GM12801 (cell line): ENCODE results near the gene GALNT10.

Experiments used
- TF ChIP-seq, protein P1 (sequence below): IDR thresholded peaks from one replicate; pipeline ENCODE4 v1.5.1; 2011; ENCODE audit warnings: control low read depth; ENCODE audit not compliant: insufficient read length; ENCODE audit errors: extremely low read depth

Gene GALNT10

DNA sequence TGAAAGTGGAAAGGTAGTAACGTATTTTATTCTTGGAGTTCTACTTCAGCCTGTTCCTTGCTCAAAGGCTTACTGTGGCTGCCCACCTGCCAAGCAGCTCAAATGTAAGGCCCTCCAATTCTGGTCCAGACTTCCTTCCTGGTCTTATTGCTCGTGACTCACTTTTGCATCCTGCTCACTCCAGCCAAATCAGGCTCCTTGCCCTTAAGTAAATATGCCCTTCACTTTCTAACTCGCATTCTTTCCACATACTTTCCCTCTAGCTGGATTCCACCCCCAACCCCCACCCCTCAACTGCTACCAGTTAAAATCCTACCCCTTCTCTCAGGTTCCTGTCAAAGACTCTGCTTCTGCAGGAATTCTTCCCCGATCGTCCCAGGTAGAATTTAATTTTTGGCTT is 96.6 kb downstream of the GALNT10 start:
- TF ChIP-seq, protein P1, sequence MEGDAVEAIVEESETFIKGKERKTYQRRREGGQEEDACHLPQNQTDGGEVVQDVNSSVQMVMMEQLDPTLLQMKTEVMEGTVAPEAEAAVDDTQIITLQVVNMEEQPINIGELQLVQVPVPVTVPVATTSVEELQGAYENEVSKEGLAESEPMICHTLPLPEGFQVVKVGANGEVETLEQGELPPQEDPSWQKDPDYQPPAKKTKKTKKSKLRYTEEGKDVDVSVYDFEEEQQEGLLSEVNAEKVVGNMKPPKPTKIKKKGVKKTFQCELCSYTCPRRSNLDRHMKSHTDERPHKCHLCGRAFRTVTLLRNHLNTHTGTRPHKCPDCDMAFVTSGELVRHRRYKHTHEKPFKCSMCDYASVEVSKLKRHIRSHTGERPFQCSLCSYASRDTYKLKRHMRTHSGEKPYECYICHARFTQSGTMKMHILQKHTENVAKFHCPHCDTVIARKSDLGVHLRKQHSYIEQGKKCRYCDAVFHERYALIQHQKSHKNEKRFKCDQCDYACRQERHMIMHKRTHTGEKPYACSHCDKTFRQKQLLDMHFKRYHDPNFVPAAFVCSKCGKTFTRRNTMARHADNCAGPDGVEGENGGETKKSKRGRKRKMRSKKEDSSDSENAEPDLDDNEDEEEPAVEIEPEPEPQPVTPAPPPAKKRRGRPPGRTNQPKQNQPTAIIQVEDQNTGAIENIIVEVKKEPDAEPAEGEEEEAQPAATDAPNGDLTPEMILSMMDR = no peak

DNA sequence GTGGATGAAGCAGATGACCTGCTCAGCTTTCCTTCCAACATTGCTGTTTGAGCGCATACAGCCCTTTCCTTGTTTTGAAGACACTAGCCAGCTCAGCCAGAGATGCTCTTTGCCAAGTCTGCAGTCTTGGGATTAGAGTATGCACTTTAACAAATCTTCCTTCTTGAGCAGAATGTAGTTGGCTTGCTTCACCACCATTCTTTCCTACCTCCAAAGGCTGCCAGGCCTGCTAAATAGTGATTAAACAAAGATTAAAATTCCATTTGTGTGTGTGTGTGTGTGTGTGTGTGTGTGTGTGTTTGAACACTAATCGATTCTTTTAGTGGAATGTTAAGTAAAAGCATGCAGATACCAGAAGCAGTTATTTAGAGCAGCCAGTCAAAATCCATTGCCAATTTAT is 97.6 kb downstream of the GALNT10 start:
- TF ChIP-seq, protein P1 = no peak

DNA sequence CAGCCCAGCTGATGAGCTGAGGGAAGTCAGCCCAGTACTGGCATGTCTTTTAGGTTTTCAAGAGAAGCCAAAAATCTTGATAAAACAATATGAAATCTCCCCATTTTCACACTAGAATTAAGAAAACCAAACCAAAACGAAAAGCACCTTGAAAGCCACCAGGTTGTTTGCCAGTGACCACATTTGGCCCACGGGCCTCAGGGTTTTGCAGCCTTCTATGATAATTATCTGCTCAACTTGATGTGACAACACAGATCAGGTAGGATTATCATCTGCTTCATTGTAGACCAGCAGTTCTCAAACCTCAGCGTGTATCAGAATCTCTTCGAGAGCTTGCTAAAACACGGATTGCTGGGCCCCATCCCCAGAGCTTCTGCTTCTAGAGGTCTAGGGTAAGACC is 101.4 kb downstream of the GALNT10 start:
- TF ChIP-seq, protein P1 = no peak

DNA sequence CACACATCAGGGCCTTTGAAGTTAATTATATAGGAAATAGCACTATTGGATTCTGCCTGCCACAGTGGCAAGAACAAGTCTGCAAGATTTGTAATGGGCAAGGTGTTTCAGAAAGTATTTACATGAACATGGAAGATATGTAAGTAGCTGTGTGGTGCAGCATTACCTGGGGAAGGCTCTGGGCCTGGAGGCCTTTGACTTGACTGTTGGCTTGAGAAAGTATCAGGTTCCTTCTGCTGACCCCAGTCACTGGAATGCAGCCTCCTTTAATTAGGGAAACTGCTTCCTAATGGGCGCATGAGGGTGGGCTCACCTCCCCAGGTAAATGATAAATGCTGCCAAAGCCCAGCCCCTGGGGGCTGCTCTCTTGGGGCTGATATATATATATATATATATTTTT is 102.7 kb downstream of the GALNT10 start:
- TF ChIP-seq, protein P1 = no peak

DNA sequence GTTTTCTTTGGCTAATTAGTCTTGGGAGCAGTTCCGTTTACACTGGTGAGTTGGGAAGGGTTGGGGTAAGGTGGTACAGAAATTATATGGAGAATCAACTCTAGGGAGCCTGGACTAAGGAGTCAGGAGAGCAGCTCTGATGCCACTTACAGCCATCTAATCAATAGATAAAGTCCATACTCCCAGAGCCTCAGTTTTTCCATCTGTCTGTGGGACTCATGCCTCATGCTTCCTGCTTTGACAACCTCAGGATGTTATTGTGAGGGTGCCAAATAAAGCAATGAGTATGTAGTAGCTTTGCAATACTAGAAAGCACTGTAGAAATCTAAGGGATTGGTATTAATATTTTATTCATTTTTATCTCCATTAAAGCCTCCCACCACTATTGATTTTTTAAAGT is 105.0 kb downstream of the GALNT10 start:
- TF ChIP-seq, protein P1 = no peak

DNA sequence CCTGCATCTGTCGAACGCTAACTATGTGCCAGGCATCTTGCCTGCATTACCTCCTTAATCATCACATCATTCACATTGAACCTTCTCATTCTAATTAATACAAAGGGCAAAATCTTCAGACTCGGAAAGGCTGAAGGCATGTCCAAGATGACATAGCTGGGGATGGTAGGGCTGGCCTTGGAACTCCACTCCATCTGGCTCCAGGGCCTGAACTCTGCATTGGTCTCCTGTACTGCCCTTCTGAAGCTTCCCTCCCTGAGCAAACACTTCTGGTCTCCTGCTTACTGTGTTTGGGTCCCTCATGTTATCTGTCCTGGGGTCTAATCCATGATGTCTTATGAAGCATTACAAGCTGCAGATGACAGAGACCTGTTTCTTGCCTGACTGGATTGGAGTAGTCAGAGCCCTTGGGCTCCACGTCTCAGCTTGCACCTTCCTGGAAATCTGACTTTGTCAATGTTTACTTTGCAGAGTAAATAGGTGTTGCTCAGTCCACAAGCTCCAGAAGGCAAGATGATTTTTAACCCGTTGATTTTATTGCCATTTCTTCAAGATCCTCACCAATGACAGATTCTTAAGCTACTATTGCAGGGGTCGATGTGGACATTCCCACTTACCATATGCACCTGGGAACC is 106.1 kb downstream of the GALNT10 start:
- TF ChIP-seq, protein P1 = no peak

DNA sequence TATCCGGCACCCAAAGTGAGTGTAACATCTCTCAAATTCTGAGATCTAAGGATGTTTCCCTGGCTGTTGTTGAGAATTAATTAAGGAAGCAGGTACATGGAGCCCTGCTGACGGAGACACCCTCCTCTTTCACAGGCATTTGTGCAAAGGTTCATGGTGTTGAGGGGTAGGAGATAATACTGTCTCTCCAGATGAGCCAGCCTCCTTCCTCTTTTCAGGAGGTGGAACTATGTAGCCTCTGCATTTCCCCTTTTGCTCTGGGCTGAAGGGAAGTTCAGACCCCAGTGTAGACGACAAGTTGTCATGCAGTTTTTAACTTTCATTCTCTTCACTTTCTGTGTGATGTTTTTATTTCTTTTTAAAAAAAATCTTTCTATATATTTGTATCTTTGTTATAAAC is 107.5 kb downstream of the GALNT10 start:
- TF ChIP-seq, protein P1 = no peak
